Measurements from ENCODE around the gene MED12L. TPM values are rescaled to one million over a fixed set of nuclear protein-coding genes. Genes with fewer than 3 reads are reported as not detected.
A peak's percentile ranks its signal among the peaks of the same experiment; 100 is the strongest.

The MED12L gene
- total RNA-seq, 1 donor from 2014 or later = 0.97 TPM

- TF ChIP-seq CTCF (IDR thresholded peaks at IDR 0.05) = no peak
- no peak for DNase-seq (ENCODE audit: low spot score)
- peak overlapping the region; percentile 80 for H3K27ac Mint-ChIP-seq (ENCODE audit: unreplicated experiment)
- no peaks in the 10 kb centered on the region for H3K27me3 Mint-ChIP-seq (ENCODE audit: low read depth)
- H3K4me3 Mint-ChIP-seq (ENCODE audit: unreplicated experiment) = no peak overlapping the region
- H3K4me1 Mint-ChIP-seq (ENCODE audit: low read depth) = peaks cover 34% of the 10 kb centered on the region
- H3K36me3 Mint-ChIP-seq (ENCODE audit: low read depth) = no peaks in the 10 kb centered on the region
- no peaks in the 10 kb centered on the region for H3K9me3 Mint-ChIP-seq (ENCODE audit: low read depth)
Measured at GRCh38 chr3:151197981-151198767, 112.7 kb downstream of the MED12L start.

DNA sequence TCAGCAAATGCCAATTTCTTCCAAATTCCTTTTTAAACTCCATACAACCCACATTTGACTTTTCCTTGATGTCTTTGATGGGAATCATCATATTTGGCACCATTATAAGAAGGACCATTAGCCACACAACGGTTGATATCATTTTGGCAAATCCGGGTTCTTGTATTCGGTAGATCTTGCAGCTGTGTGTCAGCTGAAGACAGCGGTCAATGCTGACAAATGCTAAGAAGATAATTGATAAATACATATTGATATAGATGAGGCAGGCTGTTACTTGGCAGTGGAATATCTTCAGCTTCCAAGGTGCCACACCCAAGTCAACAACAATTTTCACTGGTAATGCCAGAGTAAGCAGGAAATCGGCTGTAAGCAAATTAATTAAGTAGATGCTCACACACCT is 113.4 kb downstream of the MED12L start:
- peak overlapping the region; percentile 80 for H3K27ac Mint-ChIP-seq (ENCODE audit: unreplicated experiment)
- no peak for TF ChIP-seq CTCF (IDR thresholded peaks at IDR 0.05)

DNA sequence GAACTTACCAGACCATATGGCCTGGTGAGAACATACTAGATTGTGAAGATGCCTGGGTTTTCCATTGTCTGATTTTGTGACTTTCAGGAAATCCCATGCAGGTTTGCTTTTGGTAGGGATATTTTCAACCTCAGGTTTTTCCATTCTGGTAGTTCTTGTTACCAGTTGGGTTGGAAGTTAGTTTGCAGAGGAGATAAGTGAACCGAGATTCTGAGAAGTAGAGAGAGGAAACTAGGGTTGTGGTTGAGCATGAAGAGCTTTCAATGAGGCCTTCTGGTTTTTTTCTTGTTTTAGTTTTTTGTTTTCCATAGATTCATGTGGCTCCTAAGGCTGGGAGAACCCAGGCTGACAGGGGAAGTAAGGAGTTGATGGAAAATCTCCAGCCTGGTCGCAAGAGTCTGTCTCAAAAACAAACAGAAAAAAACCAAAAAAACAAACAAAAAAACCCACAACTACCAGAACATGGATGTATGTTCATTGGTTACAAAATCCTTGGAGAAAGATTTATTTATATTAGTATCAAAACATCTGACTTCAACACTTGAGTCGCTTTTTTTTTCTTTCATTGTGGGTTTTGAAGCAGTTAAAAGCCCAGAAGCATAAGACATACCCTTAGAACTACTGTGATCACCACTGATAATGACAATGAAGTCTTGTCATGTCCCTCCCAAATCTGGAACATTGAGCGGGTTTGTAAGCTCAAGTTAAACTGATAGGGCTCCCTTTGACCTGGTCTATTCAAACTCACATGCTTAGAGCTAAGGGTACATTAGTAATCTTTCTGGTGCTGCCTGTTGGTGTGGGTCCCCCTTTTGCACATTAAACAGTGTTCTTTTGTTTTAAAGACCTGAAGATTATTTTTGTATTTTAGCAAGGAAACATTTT is 114.3 kb downstream of the MED12L start:
- no peak for DNase-seq (ENCODE audit: low spot score)
- no peaks in the 10 kb centered on the region for H3K9me3 Mint-ChIP-seq (ENCODE audit: low read depth)
- H3K4me1 Mint-ChIP-seq (ENCODE audit: low read depth) = peaks cover 34% of the 10 kb centered on the region
- no peak overlapping the region for H3K4me3 Mint-ChIP-seq (ENCODE audit: unreplicated experiment)
- H3K27ac Mint-ChIP-seq (ENCODE audit: unreplicated experiment) = peak overlapping the region; percentile 56
- TF ChIP-seq CTCF (IDR thresholded peaks at IDR 0.05) = no peak
- H3K27me3 Mint-ChIP-seq (ENCODE audit: low read depth) = no peaks in the 10 kb centered on the region
- no peaks in the 10 kb centered on the region for H3K36me3 Mint-ChIP-seq (ENCODE audit: low read depth)

More for the DNA sequence above, 113.4 kb downstream of the MED12L start:
- H3K36me3 Mint-ChIP-seq (ENCODE audit: low read depth) = no peaks in the 10 kb centered on the region
- peaks cover 34% of the 10 kb centered on the region for H3K4me1 Mint-ChIP-seq (ENCODE audit: low read depth)
- H3K4me3 Mint-ChIP-seq (ENCODE audit: unreplicated experiment) = no peak overlapping the region
- H3K9me3 Mint-ChIP-seq (ENCODE audit: low read depth) = no peaks in the 10 kb centered on the region
- DNase-seq (ENCODE audit: low spot score) = no peak
- H3K27me3 Mint-ChIP-seq (ENCODE audit: low read depth) = no peaks in the 10 kb centered on the region

GRCh38 chr3:151200586-151200985 is 115.1 kb downstream of the MED12L start:
- no peak for DNase-seq (ENCODE audit: low spot score)
- Mint-ChIP-seq H3K9me3 (ENCODE audit: low read depth) (no peaks in the 10 kb centered on the region), H3K4me3 (ENCODE audit: unreplicated experiment) (no peak overlapping the region), H3K4me1 (ENCODE audit: low read depth) (peaks cover 35% of the 10 kb centered on the region), H3K36me3 (ENCODE audit: low read depth) (no peaks in the 10 kb centered on the region), H3K27ac (ENCODE audit: unreplicated experiment) (no peak overlapping the region), H3K27me3 (ENCODE audit: low read depth) (no peaks in the 10 kb centered on the region)
- TF ChIP-seq CTCF (IDR thresholded peaks at IDR 0.05) = no peak

DNA sequence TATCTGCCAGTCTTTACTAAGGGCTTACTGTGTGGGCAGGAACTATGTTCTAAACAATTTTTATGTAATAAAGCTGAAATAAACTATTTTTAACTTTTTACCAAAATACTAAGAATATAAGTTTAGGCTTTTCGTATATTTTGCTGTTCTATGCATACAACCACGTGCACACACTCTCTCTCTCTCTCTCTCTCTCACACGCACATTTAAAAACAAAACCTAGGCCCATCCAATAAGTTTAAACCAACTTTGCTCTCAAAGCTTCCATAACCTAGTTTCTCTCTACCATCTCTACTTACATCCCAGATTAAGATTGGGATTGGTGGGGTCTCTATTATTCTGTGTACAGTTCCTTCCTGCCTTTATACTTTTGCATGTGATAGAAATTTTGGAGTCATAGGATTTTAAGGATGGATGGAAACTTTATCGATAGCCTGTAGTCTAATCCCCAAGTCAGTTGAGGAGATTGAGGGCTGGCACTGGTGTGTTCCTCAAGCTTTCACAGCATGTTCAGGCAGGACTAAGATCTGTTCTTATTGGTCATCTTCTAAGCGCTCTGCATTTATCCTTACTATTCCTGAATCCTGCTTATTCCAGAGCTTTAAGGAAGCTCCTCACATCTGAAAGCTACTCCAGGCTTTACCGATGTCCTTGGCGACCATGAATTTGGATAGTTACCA is 115.7 kb downstream of the MED12L start:
- Mint-ChIP-seq H3K4me3 (ENCODE audit: unreplicated experiment) (no peak overlapping the region), H3K9me3 (ENCODE audit: low read depth) (no peaks in the 10 kb centered on the region), H3K36me3 (ENCODE audit: low read depth) (no peaks in the 10 kb centered on the region), H3K27me3 (ENCODE audit: low read depth) (no peaks in the 10 kb centered on the region), H3K27ac (ENCODE audit: unreplicated experiment) (no peak overlapping the region), H3K4me1 (ENCODE audit: low read depth) (peaks cover 35% of the 10 kb centered on the region)
- TF ChIP-seq CTCF (IDR thresholded peaks at IDR 0.05) = no peak
- DNase-seq (ENCODE audit: low spot score) = no peak

All from chondrocyte (in vitro differentiated cells).